Keratinocyte (primary cell): ENCODE results near the gene DNAH2. TPM values are rescaled to one million over a fixed set of nuclear protein-coding genes. Genes with fewer than 3 reads are reported as not detected.

Experiments
- DNase-seq: peaks from one replicate; pipeline ENCODE4 v3.0.0-alpha.2; 2011; ENCODE audit warnings: low read depth, missing footprints, low spot score
- FAIRE-seq: peaks from 2 replicates; lab custom pipeline; 2011; peaks lifted over from hg19 to GRCh38; lab: Jason Lieb, UNC
- H2AFZ ChIP-seq: 2 replicates; pipeline ENCODE4 v1.6.0; 2012; ENCODE audit warnings: low read length, control low read depth, inconsistent platforms; ENCODE audit not compliant: control insufficient read depth
- H3K27ac ChIP-seq: 2 replicates; pipeline ENCODE4 v1.5.1; 2011; ENCODE audit warnings: low read length; ENCODE audit not compliant: control insufficient read depth, insufficient read depth
- H3K27me3 ChIP-seq: 3 replicates; pipeline ENCODE4 v1.6.0; 2011; ENCODE audit warnings: low read length; ENCODE audit not compliant: control insufficient read depth, insufficient read depth; ENCODE audit errors: extremely low read depth
- H3K36me3 ChIP-seq, 2 experiments: 2 replicates in 1 of 2; 3 replicates in 1 of 2; pipeline ENCODE4 v1.5.1; 2011; ENCODE audit warnings: low read length in 2 of 2, mild to moderate bottlenecking in 1 of 2; ENCODE audit not compliant: control insufficient read depth in 2 of 2, insufficient read depth in 2 of 2; ENCODE audit errors: extremely low read depth in 1 of 2
- H3K4me1 ChIP-seq: 3 replicates; pipeline ENCODE4 v1.5.1; 2011; ENCODE audit warnings: low read length; ENCODE audit not compliant: control insufficient read depth, insufficient read depth; ENCODE audit errors: extremely low read depth
- H3K4me2 ChIP-seq: 3 replicates; pipeline ENCODE4 v1.6.0; 2011; ENCODE audit warnings: low read depth, low read length; ENCODE audit not compliant: control insufficient read depth, insufficient read depth; ENCODE audit errors: extremely low read depth
- H3K4me3 ChIP-seq, 3 experiments: fragments of 200-600 bp in 1 of 3; sonication (generic) in 1 of 3; 2 replicates in 2 of 3; 3 replicates in 1 of 3; pipeline ENCODE4 v1.5.1; 2011 to 2016; ENCODE audit warnings: low read length in 3 of 3, mild to moderate bottlenecking in 3 of 3, control low read depth in 2 of 3, inconsistent platforms in 1 of 3, low read depth in 1 of 3, mixed read lengths in 1 of 3, mixed run types in 1 of 3, moderate library complexity in 1 of 3; ENCODE audit not compliant: control insufficient read depth in 2 of 3, insufficient read depth in 2 of 3; ENCODE audit errors: extremely low read depth in 1 of 3
- H3K79me2 ChIP-seq: 2 replicates; pipeline ENCODE4 v1.6.0; 2012; ENCODE audit warnings: low read length; ENCODE audit not compliant: control insufficient read depth, insufficient read depth
- H3K9ac ChIP-seq: 3 replicates; pipeline ENCODE4 v1.6.0; 2011; ENCODE audit warnings: low read length; ENCODE audit not compliant: control insufficient read depth, insufficient read depth; ENCODE audit errors: extremely low read depth
- H3K9me1 ChIP-seq: 3 replicates; pipeline ENCODE4 v1.6.0; 2011; ENCODE audit warnings: low read length; ENCODE audit not compliant: control insufficient read depth, insufficient read depth; ENCODE audit errors: extremely low read depth
- H3K9me3 ChIP-seq: 2 replicates; pipeline ENCODE4 v1.5.1; 2012; ENCODE audit warnings: low read depth, low read length; ENCODE audit not compliant: control insufficient read depth
- H4K20me1 ChIP-seq: 3 replicates; pipeline ENCODE4 v1.6.0; 2011; ENCODE audit warnings: low read length; ENCODE audit not compliant: control insufficient read depth, insufficient read depth; ENCODE audit errors: extremely low read depth
- CTCF ChIP-seq, 3 experiments: IDR thresholded peaks in 1 of 3; conservative IDR thresholded peaks in 1 of 3; optimal IDR thresholded peaks in 1 of 3; 2 replicates in 2 of 3; 3 replicates in 1 of 3; pipeline versions ENCODE3 to v1.5.1; 2011; ENCODE audit warnings: low read length in 3 of 3, mild to moderate bottlenecking in 3 of 3, moderate library complexity in 2 of 3, control low read depth in 1 of 3, inconsistent platforms in 1 of 3; ENCODE audit not compliant: insufficient read depth in 2 of 3; ENCODE audit errors: extremely low read depth in 1 of 3
- EZH2 ChIP-seq: IDR thresholded peaks from one replicate; pipeline ENCODE4 v1.6.1; 2012; ENCODE audit warnings: inconsistent platforms, mild to moderate bottlenecking, low read length, moderate library complexity
- dilution Hi-C: fragments of 300-500 bp; cut with MboI; formaldehyde crosslinking; loops from one replicate; pipeline ENCODE4 v1.7.0; 2020; ENCODE audit warnings: low sequenced_read_pairs; ENCODE audit not compliant: extremely low pct_ligation_motif_present
- polyA plus RNA-seq, 5 experiments: library from polyadenylated mRNA; depleted of rRNA in 3 of 5; stranded (reverse) in 3 of 5; stranded (forward) in 1 of 5; unstranded in 1 of 5; fragments of >200 nt; gene quantifications; 1 replicate in 1 of 5; 2 replicates in 3 of 5; 3 replicates in 1 of 5; pipeline versions ENCODE4 v1.2.1 to v1.2.3, GENCODE V29; 2011 to 2012; ENCODE audit warnings: missing spikeins in 2 of 5, low read depth in 1 of 5, low replicate concordance in 1 of 5

Gene DNAH2
- polyA plus RNA-seq, 1 donor (not counting 4 experiments of a cell fraction or from before 2014, with no cell fraction given), result 0.13 TPM

GRCh38 chr17:7789131-7789530 is 71.6 kb downstream of the DNAH2 start:
- DNase-seq, result no peak
- Histone ChIP-seq H3K27me3 (peaks cover 4% of the 10 kb centered on the region), H3K79me2 (no peaks in the 10 kb centered on the region), H3K4me3 (no peak overlapping the region), H3K27ac (no peak overlapping the region), H2AFZ (no peak overlapping the region), H3K9ac (no peak overlapping the region), H3K36me3 (no peaks in the 10 kb centered on the region), H3K9me1 (no peaks in the 10 kb centered on the region), H3K4me2 (no peak overlapping the region), H4K20me1 (no peaks in the 10 kb centered on the region), H3K9me3 (no peaks in the 10 kb centered on the region), H3K4me1 (peaks cover 3% of the 10 kb centered on the region)
- FAIRE-seq, result no peak
- dilution Hi-C loops, result no loop called here
- TF ChIP-seq EZH2 (no peak), CTCF (optimal IDR thresholded peaks at IDR 0.05 in 1 of 3, IDR thresholded peaks at IDR 0.05 in 1 of 3, conservative IDR thresholded peaks at IDR 0.05 in 1 of 3; ENCODE audit: extremely low read depth in 1 of 3, insufficient read depth in 2 of 3, low read length in 3 of 3) (no peak)

GRCh38 chr17:7790150-7790549 is 72.6 kb downstream of the DNAH2 start:
- dilution Hi-C loops, result no loop called here
- FAIRE-seq (no peak), DNase-seq (no peak)
- no peak overlapping the region for H3K4me3 ChIP-seq
- no peak overlapping the region for H3K9ac ChIP-seq
- peaks cover 4% of the 10 kb centered on the region for H3K27me3 ChIP-seq
- H4K20me1 ChIP-seq, result no peaks in the 10 kb centered on the region
- TF ChIP-seq CTCF (optimal IDR thresholded peaks at IDR 0.05 in 1 of 3, IDR thresholded peaks at IDR 0.05 in 1 of 3, conservative IDR thresholded peaks at IDR 0.05 in 1 of 3; ENCODE audit: extremely low read depth in 1 of 3, insufficient read depth in 2 of 3, low read length in 3 of 3) (no peak), EZH2 (no peak)
- H3K4me2 ChIP-seq, result no peak overlapping the region
- H3K9me3 ChIP-seq, result no peaks in the 10 kb centered on the region
- no peaks in the 10 kb centered on the region for H3K79me2 ChIP-seq
- peaks cover 3% of the 10 kb centered on the region for H3K4me1 ChIP-seq
- no peaks in the 10 kb centered on the region for H3K36me3 ChIP-seq
- H2AFZ ChIP-seq, result no peak overlapping the region
- no peak overlapping the region for H3K27ac ChIP-seq
- no peaks in the 10 kb centered on the region for H3K9me1 ChIP-seq
